Fibroblast of the aortic adventitia (primary cell): ENCODE measurements around the gene WEE2. TPM values are rescaled to one million over a fixed set of nuclear protein-coding genes. Genes with fewer than 3 reads are reported as not detected.

Experiments used
- DNase-seq: peaks from one replicate; pipeline ENCODE4 v3.0.0-alpha.2; 2010; ENCODE audit warnings: low read depth
- H3K4me3 ChIP-seq: 2 replicates; pipeline ENCODE4 v1.5.1; 2011; ENCODE audit warnings: low read depth, mild to moderate bottlenecking, control low read depth, low read length, moderate library complexity
- total RNA-seq: library from RNA; depleted of rRNA; stranded (reverse); fragments of >200 nt; gene quantifications from 2 replicates; pipeline ENCODE4 v1.2.3, GENCODE V29; 2012; ENCODE audit warnings: low replicate concordance
- TF ChIP-seq, protein P1 (sequence below): IDR thresholded peaks from 2 replicates; pipeline ENCODE4 v1.5.1; 2011; ENCODE audit warnings: mild to moderate bottlenecking, low read length, control low read depth, inconsistent platforms; ENCODE audit not compliant: insufficient read depth

Gene WEE2
- total RNA-seq, 1 donor: under 0.01 TPM

GRCh38 chr7:141709749-141710148 lies 1.6 kb downstream of the WEE2 start:
- TF ChIP-seq, protein P1, sequence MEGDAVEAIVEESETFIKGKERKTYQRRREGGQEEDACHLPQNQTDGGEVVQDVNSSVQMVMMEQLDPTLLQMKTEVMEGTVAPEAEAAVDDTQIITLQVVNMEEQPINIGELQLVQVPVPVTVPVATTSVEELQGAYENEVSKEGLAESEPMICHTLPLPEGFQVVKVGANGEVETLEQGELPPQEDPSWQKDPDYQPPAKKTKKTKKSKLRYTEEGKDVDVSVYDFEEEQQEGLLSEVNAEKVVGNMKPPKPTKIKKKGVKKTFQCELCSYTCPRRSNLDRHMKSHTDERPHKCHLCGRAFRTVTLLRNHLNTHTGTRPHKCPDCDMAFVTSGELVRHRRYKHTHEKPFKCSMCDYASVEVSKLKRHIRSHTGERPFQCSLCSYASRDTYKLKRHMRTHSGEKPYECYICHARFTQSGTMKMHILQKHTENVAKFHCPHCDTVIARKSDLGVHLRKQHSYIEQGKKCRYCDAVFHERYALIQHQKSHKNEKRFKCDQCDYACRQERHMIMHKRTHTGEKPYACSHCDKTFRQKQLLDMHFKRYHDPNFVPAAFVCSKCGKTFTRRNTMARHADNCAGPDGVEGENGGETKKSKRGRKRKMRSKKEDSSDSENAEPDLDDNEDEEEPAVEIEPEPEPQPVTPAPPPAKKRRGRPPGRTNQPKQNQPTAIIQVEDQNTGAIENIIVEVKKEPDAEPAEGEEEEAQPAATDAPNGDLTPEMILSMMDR: no peak
- no peak for DNase-seq
- no peak overlapping the region for H3K4me3 ChIP-seq

- TF ChIP-seq, protein P1: no peak
- DNase-seq: no peak
Measured at GRCh38 chr7:141710301-141710700, 2.1 kb downstream of the WEE2 start.

GRCh38 chr7:141712603-141713255 lies 4.6 kb downstream of the WEE2 start:
- no peak for DNase-seq
- TF ChIP-seq, protein P1: no peak
- no peak overlapping the region for H3K4me3 ChIP-seq

More at GRCh38 chr7:141710301-141710700, 2.1 kb downstream of the WEE2 start:
- no peak overlapping the region for H3K4me3 ChIP-seq

DNA sequence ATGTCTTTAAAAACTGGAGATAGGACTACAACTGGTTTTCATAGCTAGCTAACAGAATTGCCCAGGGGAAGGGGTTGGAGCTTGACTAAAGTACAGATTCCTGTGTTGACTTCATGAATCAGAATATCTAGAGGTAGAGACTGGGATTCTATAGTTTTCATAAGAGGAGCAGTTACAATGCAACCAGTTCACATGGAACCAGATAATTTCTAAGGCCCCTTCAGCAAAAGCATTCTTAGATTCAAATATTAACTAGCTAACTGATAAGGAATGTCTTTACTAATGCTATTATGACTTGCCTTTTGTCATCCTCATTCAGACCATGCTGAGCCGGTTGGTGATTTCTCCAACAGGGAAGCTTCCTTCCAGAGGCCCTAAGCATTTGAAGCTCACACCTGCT lies 5.7 kb downstream of the WEE2 start:
- no peak for DNase-seq
- TF ChIP-seq, protein P1: no peak
- H3K4me3 ChIP-seq: no peak overlapping the region

GRCh38 chr7:141714571-141714970 lies 6.4 kb downstream of the WEE2 start:
- TF ChIP-seq, protein P1: no peak
- no peak overlapping the region for H3K4me3 ChIP-seq
- no peak for DNase-seq

DNA sequence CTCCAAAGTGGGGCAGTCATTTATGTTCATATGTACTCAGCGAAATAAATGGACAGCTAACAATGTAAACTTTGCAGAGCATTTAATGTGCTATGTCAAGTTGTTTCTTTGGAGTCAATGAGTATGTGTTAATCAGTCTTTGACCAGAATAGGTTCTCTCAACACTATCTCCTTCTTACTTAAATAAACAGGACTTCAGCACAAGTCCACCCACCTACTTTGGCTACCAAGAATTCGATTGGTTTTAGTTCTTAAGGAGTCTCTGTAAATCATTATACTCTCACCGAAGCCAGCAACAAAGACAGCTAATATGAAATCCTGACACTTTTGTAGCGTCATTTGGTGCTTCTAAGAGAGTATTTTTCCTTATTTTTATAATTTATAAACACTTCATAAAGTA lies 6.9 kb downstream of the WEE2 start:
- TF ChIP-seq, protein P1: no peak
- H3K4me3 ChIP-seq: no peak overlapping the region
- no peak for DNase-seq
